HG03520 (cell line): Measurements from ENCODE around the gene NOX3.

Experiments
- ATAC-seq: cut with Tn5 transposase; IDR thresholded peaks from one replicate; pipeline ENCODE4 v1.9.1; 2021; ENCODE audit warnings: mild to moderate bottlenecking, moderate library complexity; ENCODE audit not compliant: unreplicated experiment

Gene NOX3

GRCh38 chr6:155436981-155437749 is 18.5 kb downstream of the NOX3 start:
- ATAC-seq = no peak

- ATAC-seq = no peak
These were observed 20.7 kb downstream of the NOX3 start for GRCh38 chr6:155434829-155435423.

GRCh38 chr6:155434096-155434495 is 21.5 kb downstream of the NOX3 start:
- ATAC-seq = no peak

- ATAC-seq = no peak
These were observed 23.3 kb downstream of the NOX3 start for GRCh38 chr6:155432293-155432692.

- ATAC-seq = no peak
These were observed 26.2 kb downstream of the NOX3 start for GRCh38 chr6:155429321-155429893.

GRCh38 chr6:155426408-155426945 is 29.2 kb downstream of the NOX3 start:
- ATAC-seq = no peak

GRCh38 chr6:155424181-155424580 is 31.5 kb downstream of the NOX3 start:
- ATAC-seq = no peak

GRCh38 chr6:155422635-155423034 is 33.0 kb downstream of the NOX3 start:
- ATAC-seq = no peak

GRCh38 chr6:155420492-155420891 is 35.1 kb downstream of the NOX3 start:
- ATAC-seq = no peak

- ATAC-seq = no peak
These were observed 36.5 kb downstream of the NOX3 start for GRCh38 chr6:155419161-155419560.

- ATAC-seq = peak; percentile 46
These were observed 37.5 kb downstream of the NOX3 start for GRCh38 chr6:155418017-155418761.

GRCh38 chr6:155417454-155417853 is 38.2 kb downstream of the NOX3 start:
- no peak for ATAC-seq

- ATAC-seq = no peak
These were observed 39.7 kb downstream of the NOX3 start for GRCh38 chr6:155415953-155416352.

- no peak for ATAC-seq
These were observed 41.6 kb downstream of the NOX3 start for GRCh38 chr6:155414049-155414448.

- ATAC-seq = no peak
These were observed 43.3 kb downstream of the NOX3 start for GRCh38 chr6:155412335-155412734.

GRCh38 chr6:155411154-155412052 is 44.2 kb downstream of the NOX3 start:
- ATAC-seq = no peak

GRCh38 chr6:155409391-155409790 is 46.2 kb downstream of the NOX3 start:
- no peak for ATAC-seq

GRCh38 chr6:155408981-155409380 is 46.7 kb downstream of the NOX3 start:
- no peak for ATAC-seq

- ATAC-seq = no peak
These were observed 47.4 kb downstream of the NOX3 start for GRCh38 chr6:155408231-155408630.

- ATAC-seq = no peak
These were observed 48.8 kb downstream of the NOX3 start for GRCh38 chr6:155406801-155407200.
